ENCODE results near the gene EFS. TPM values are rescaled to one million over a fixed set of nuclear protein-coding genes. Genes with fewer than 3 reads are reported as not detected.
"Not testable (repeated sequence)": the region's sequence is repeated elsewhere in the genome, so short reads cannot be mapped to it uniquely, and the experiment has no call there.

EFS gene
- total RNA-seq, 2 experiments from 2014 or later, result not detected

GRCh38 chr14:23401291-23401690 lies 36.3 kb upstream of the EFS start:
- Histone ChIP-seq H3K4me3 (ENCODE audit: low read depth, low read length, poor library complexity, severe bottlenecking) (no peak overlapping the region), H3K36me3 (ENCODE audit: insufficient read depth, low read length) (no peaks in the 10 kb centered on the region), H3K4me2 (ENCODE audit: low read length) (no peak overlapping the region), H3K4me1 (ENCODE audit: insufficient read depth, low read length, poor library complexity, severe bottlenecking) (no peaks in the 10 kb centered on the region), H2AFZ (ENCODE audit: low read length) (no peak overlapping the region), H3K79me2 (ENCODE audit: insufficient read depth, low read depth, low read length) (no peaks in the 10 kb centered on the region), H3K27ac (ENCODE audit: low read depth, low read length, poor library complexity, severe bottlenecking) (no peak overlapping the region), H3K9me2 (ENCODE audit: insufficient read depth, low read length) (no peaks in the 10 kb centered on the region), H3K9me3 (ENCODE audit: low read length) (no peaks in the 10 kb centered on the region), H4K20me1 (ENCODE audit: insufficient read depth, low read length) (no peaks in the 10 kb centered on the region)
- no TSS peak for BruUV-seq (replicated peaks)
- no peak for DNase-seq (ENCODE audit: low spot score)
- intact Hi-C loops (cut with micrococcal nuclease; ENCODE audit: unreplicated experiment), result no loop called here
- ChIA-PET POLR2A (no interaction called here), CTCF (ENCODE audit: unreplicated experiment) (no interaction called here)
- TF ChIP-seq, protein P1, sequence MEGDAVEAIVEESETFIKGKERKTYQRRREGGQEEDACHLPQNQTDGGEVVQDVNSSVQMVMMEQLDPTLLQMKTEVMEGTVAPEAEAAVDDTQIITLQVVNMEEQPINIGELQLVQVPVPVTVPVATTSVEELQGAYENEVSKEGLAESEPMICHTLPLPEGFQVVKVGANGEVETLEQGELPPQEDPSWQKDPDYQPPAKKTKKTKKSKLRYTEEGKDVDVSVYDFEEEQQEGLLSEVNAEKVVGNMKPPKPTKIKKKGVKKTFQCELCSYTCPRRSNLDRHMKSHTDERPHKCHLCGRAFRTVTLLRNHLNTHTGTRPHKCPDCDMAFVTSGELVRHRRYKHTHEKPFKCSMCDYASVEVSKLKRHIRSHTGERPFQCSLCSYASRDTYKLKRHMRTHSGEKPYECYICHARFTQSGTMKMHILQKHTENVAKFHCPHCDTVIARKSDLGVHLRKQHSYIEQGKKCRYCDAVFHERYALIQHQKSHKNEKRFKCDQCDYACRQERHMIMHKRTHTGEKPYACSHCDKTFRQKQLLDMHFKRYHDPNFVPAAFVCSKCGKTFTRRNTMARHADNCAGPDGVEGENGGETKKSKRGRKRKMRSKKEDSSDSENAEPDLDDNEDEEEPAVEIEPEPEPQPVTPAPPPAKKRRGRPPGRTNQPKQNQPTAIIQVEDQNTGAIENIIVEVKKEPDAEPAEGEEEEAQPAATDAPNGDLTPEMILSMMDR (conservative IDR thresholded peaks at IDR 0.05; ENCODE audit: low read length), result no peak
- TF ChIP-seq EZH2phosphoT487 (IDR thresholded peaks at IDR 0.05; ENCODE audit: borderline replicate concordance, low read depth, low read length), result no peak

DNA sequence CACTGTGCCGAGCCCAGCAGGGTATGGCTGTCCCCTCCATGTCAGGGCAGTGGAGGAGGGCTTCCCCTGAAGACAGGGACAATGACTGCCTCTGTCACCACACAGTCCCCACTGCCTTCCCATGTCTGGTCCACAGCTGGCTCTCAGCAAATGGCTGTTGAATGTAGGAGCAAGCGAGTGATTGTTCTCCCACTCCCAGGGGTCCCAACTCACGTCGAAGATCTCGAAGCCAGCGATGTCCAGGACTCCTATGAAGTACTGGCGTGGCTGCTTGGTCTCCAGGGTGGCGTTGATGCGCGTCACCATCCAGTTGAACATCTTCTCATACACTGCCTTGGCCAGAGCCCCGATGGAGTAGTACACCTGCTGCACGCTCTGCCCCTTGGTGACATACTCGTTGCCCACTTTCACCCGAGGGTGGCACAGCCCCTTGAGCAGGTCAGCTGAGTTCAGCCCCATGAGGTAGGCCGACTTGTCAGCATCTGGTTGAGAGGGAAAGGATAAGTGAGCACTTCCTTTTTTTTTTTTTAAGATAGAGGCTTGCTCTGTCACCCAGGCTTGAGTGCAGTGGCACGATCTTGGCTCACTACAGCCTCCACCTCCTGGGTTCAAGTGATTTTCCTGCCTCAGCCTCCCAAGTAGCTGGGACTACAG lies 35.7 kb upstream of the EFS start:
- H3K36me3 ChIP-seq (ENCODE audit: insufficient read depth, low read length); intact Hi-C loops (cut with micrococcal nuclease; ENCODE audit: unreplicated experiment); H3K27ac ChIP-seq (ENCODE audit: low read depth, low read length, poor library complexity, severe bottlenecking); POLR2A ChIA-PET; H3K4me3 ChIP-seq (ENCODE audit: low read depth, low read length, poor library complexity, severe bottlenecking); DNase-seq (ENCODE audit: low spot score); BruUV-seq (replicated peaks); H2AFZ ChIP-seq (ENCODE audit: low read length); H3K4me1 ChIP-seq (ENCODE audit: insufficient read depth, low read length, poor library complexity, severe bottlenecking); H3K4me2 ChIP-seq (ENCODE audit: low read length); H4K20me1 ChIP-seq (ENCODE audit: insufficient read depth, low read length); H3K79me2 ChIP-seq (ENCODE audit: insufficient read depth, low read depth, low read length); H3K9me2 ChIP-seq (ENCODE audit: insufficient read depth, low read length); H3K9me3 ChIP-seq (ENCODE audit: low read length): not testable (repeated sequence)
- CTCF ChIA-PET (ENCODE audit: unreplicated experiment), result interaction anchor here (0.6 kb wide), 1 partner anchor 37 kb away, joined by 3 read pairs; no protein-coding TSS in a partner anchor

- no peak overlapping the region for H3K27ac ChIP-seq (ENCODE audit: low read depth, low read length, poor library complexity, severe bottlenecking)
These were observed 34.6 kb upstream of the EFS start for GRCh38 chr14:23399591-23399990.

More at GRCh38 chr14:23399591-23399990, 34.6 kb upstream of the EFS start:
- H4K20me1 ChIP-seq (ENCODE audit: insufficient read depth, low read length), result no peaks in the 10 kb centered on the region
- H3K9me3 ChIP-seq (ENCODE audit: low read length), result no peaks in the 10 kb centered on the region
- CTCF ChIA-PET (ENCODE audit: unreplicated experiment), result interaction anchor here (0.6 kb wide), 1 partner anchor 38 kb away, joined by 3 read pairs; no protein-coding TSS in a partner anchor
- intact Hi-C loops (cut with micrococcal nuclease; ENCODE audit: unreplicated experiment), result no loop called here
- H3K9me2 ChIP-seq (ENCODE audit: insufficient read depth, low read length), result no peaks in the 10 kb centered on the region
- no peak overlapping the region for H2AFZ ChIP-seq (ENCODE audit: low read length)
- no peaks in the 10 kb centered on the region for H3K36me3 ChIP-seq (ENCODE audit: insufficient read depth, low read length)
- H3K4me1 ChIP-seq (ENCODE audit: insufficient read depth, low read length, poor library complexity, severe bottlenecking), result no peaks in the 10 kb centered on the region
- no peak for DNase-seq (ENCODE audit: low spot score)
- no TSS peak for BruUV-seq (replicated peaks)
- no peak overlapping the region for H3K4me3 ChIP-seq (ENCODE audit: low read depth, low read length, poor library complexity, severe bottlenecking)
- no peaks in the 10 kb centered on the region for H3K79me2 ChIP-seq (ENCODE audit: insufficient read depth, low read depth, low read length)
- TF ChIP-seq EZH2phosphoT487 (IDR thresholded peaks at IDR 0.05; ENCODE audit: borderline replicate concordance, low read depth, low read length), result no peak
- TF ChIP-seq, protein P1 (conservative IDR thresholded peaks at IDR 0.05; ENCODE audit: low read length), result no peak
- POLR2A ChIA-PET, result no interaction called here
- H3K4me2 ChIP-seq (ENCODE audit: low read length), result no peak overlapping the region

Data from OCI-LY7 (cell line).